Epithelial cell of prostate (primary cell): ENCODE measurements around the gene SEC16A.

ENCODE experiments used
- DNase-seq: peaks from one replicate; pipeline ENCODE4 v3.0.0-alpha.2; 2011; ENCODE audit warnings: low read depth, low spot score
- H3K27ac ChIP-seq: fragments of 450-650 bp; 2 replicates; pipeline ENCODE4 v1.5.1; 2017; ENCODE audit warnings: mild to moderate bottlenecking

SEC16A gene

DNA sequence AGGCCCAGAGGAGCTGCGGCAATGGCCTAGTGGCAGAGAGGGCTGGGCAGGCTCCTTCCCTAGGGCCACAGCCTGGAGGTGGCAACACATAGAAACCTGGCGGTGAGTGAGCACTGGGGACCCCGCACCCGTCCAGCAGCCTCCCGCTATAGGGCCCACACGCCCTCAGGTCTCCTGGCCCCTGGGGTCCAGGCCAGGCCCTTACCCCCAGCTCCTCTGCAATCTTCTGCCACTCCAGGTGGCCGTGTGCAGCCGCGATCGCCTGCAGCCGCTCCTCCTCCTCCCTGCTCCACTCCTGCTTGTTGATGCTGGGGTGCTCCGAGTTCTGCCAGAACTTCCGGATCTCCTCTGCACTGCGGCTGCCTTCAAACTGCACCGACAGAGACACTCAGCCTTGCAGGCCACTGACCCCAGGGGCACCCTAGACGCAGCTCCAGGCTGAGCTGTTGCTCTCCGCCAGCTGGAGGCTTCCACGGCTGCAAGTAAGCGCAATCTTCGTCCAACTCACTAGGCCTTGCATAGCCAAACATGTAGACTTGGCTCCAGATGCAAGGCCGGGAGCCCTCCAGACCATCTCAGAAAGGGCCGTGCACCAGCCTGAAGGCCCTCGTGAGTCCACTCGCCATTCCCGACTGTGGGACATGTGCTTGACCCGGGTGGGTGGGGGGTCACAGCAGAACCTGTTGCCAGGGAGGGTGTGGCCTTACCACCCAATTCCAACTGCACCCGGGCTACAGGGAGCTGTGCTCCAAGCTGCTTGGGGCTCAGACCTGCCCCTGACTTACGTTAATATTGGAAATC is 90.9 kb downstream of the SEC16A start:
- H3K27ac ChIP-seq, result no peak overlapping the region
- DNase-seq, result no peak
